ENCODE data around the gene PIGX. TPM values are rescaled to one million over a fixed set of nuclear protein-coding genes. Genes with fewer than 3 reads are reported as not detected.

Gene PIGX
- total and polyA plus RNA-seq, 10 donors = 4.5 to 29.2 (median 15.5) TPM

DNA sequence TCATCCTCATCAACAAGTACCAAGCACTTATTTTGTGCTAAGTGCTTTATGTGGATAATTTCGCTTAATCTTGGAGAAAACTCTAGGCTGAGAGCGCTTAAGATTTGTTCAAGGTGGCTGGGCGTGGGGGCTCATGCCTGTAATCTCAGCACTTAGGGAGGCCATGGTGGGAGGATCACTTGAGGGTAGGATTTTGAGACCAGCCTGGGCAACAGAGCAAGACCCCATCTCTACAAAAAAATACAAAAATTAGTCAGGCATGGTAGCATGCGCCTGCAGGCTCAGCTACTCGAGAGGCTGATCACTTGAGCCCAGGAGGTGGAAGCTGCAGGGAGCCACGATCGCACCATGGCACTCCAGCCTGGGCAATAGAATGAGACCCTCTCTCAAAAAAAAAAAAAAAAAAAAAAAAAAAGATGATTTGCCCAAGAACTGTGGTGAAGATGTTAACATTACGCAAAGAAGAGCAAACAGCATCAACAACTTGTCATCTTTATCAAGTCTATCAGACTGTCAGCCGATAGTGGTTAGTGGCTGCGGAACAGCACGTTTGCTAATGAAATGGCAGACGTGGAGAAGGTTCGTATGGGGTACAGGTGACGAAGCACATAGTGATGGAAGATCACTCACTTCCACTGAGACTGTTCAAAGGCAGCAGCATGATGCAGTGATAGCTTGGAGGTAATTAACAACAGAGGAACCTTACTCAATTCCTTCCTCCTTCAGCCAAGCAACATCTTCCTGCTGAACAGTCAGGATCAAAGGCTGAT is 44.9 kb upstream of the PIGX start:
- peaks cover 6 to 35% (median 22%) of the 10 kb centered on the region in 6 donors for H3K4me1 ChIP-seq
- H3K36me3 ChIP-seq = peaks cover 0 to 16% (median 0%) of the 10 kb centered on the region in 6 donors
- H3K27me3 ChIP-seq (replicated peaks in 1 of 7) = no peaks in the 10 kb centered on the region
- no peak overlapping the region for H3K4me3 ChIP-seq
- no peak for DNase-seq
- H3K9me3 ChIP-seq = no peaks in the 10 kb centered on the region
- 87 to 95% (median 91%) methylated on average over 14 of the region's 14 CpGs for WGBS, 5 donors
- intact Hi-C loops (cut with DNase I; ENCODE audit: low total_unique reads) = no loop called here
- no peak overlapping the region for H3K27ac ChIP-seq
- TF ChIP-seq POLR2AphosphoS5 (IDR thresholded peaks at IDR 0.05) (no peak), POLR2A (IDR thresholded peaks at IDR 0.05) (no peak)
- TF ChIP-seq, protein P1, sequence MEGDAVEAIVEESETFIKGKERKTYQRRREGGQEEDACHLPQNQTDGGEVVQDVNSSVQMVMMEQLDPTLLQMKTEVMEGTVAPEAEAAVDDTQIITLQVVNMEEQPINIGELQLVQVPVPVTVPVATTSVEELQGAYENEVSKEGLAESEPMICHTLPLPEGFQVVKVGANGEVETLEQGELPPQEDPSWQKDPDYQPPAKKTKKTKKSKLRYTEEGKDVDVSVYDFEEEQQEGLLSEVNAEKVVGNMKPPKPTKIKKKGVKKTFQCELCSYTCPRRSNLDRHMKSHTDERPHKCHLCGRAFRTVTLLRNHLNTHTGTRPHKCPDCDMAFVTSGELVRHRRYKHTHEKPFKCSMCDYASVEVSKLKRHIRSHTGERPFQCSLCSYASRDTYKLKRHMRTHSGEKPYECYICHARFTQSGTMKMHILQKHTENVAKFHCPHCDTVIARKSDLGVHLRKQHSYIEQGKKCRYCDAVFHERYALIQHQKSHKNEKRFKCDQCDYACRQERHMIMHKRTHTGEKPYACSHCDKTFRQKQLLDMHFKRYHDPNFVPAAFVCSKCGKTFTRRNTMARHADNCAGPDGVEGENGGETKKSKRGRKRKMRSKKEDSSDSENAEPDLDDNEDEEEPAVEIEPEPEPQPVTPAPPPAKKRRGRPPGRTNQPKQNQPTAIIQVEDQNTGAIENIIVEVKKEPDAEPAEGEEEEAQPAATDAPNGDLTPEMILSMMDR (IDR thresholded peaks at IDR 0.05 in 8 of 11, conservative IDR thresholded peaks at IDR 0.05 in 3 of 11) = no peak

DNA sequence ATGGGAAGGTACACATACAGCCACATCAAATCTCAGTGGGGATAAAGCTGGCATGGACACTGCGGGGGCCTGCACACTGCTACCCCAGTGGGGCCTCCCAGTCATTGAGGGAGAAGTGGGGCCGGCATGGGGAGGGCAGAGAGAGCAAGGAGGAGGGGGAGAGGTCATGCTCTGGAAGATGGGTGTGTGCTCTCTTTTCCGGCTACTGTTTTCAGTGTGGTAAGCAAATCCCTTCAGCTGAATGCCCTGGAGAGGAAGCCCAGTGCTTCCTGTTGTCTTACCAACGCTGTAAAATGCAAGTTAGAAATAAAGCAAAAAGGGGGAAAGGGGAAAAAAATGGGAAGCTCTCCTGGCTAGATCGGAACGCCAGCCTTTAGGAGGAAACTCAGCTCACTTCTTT is 41.8 kb upstream of the PIGX start:
- intact Hi-C loops (cut with DNase I; ENCODE audit: low total_unique reads) = no loop called here
- 8 to 18% (median 13%) methylated on average over 6 of the region's 6 CpGs for WGBS, 5 donors
- Histone ChIP-seq H3K36me3 (no peaks in the 10 kb centered on the region), H3K27me3 (replicated peaks in 1 of 7) (no peaks in the 10 kb centered on the region), H3K4me1 (peaks cover 6 to 32% (median 22%) of the 10 kb centered on the region in 6 donors), H3K9me3 (no peaks in the 10 kb centered on the region), H3K4me3 (peak overlapping the region in 2 of 8 donors; percentile 8 to 34), H3K27ac (peak overlapping the region; percentile 48 to 78 (median 74))
- peak in 2 of 3 donors; percentile 22 to 37 for TF ChIP-seq POLR2AphosphoS5 (IDR thresholded peaks at IDR 0.05)
- no peak for TF ChIP-seq POLR2A (IDR thresholded peaks at IDR 0.05)
- peak; percentile 77 for DNase-seq

DNA sequence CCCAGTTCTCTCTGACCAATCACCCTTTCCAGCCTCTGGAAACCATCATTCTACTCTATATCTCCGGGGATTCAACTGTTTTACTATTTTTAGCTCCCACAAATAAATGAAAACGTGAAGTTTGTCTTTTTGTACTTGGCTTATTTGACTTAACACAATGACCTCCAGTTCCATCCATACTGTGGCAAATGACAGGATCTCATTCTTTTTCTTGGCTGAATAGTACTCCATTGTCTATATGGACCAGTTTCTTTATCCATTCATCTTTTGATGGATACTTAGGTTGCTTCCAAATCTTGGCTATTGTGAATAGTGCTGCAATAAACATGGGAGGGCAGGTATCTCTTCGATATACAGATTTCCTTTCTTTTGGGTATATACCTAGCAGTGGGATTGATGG is 38.5 kb upstream of the PIGX start:
- intact Hi-C loops (cut with DNase I; ENCODE audit: low total_unique reads) = no loop called here
- Histone ChIP-seq H3K4me3 (no peak overlapping the region), H3K9me3 (no peaks in the 10 kb centered on the region), H3K36me3 (no peaks in the 10 kb centered on the region), H3K27me3 (replicated peaks in 1 of 7) (no peaks in the 10 kb centered on the region), H3K27ac (no peak overlapping the region), H3K4me1 (peaks cover 6 to 41% (median 31%) of the 10 kb centered on the region in 6 donors)
- no peak for TF ChIP-seq POLR2AphosphoS5 (IDR thresholded peaks at IDR 0.05)
- TF ChIP-seq, protein P1 (IDR thresholded peaks at IDR 0.05 in 8 of 11, conservative IDR thresholded peaks at IDR 0.05 in 3 of 11) = no peak
- no peak for TF ChIP-seq POLR2A (IDR thresholded peaks at IDR 0.05)
- whole genome bisulfite sequencing, 5 donors = 86 to 93% (median 90%) methylated on average over 3 of the region's 3 CpGs
- no peak for DNase-seq

DNA sequence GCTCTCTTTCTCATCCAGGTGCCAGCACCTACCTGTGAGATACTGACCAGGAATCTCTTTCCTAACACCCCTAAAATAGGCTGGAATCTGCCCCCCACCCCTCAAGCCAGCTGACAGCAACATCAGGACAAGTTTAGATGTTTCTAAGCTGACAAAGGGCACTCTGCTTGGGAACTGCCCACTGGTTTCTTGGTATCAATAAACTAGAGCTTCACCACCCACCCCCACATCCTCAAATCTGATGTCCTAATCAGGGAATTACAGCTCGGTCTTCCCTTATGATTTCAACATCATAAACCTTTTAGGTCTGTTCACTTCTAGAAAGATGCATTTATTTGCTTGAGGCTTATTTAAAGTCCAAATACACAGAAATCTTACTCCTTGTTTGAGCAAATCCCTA is 34.8 kb upstream of the PIGX start:
- Histone ChIP-seq H3K4me3 (no peak overlapping the region), H3K27ac (no peak overlapping the region), H3K4me1 (peaks cover 0 to 17% (median 9%) of the 10 kb centered on the region in 6 donors), H3K27me3 (replicated peaks in 1 of 7) (no peaks in the 10 kb centered on the region), H3K9me3 (no peaks in the 10 kb centered on the region), H3K36me3 (no peaks in the 10 kb centered on the region)
- no peak for TF ChIP-seq POLR2AphosphoS5 (IDR thresholded peaks at IDR 0.05)
- TF ChIP-seq, protein P1 (IDR thresholded peaks at IDR 0.05 in 8 of 11, conservative IDR thresholded peaks at IDR 0.05 in 3 of 11) = no peak
- TF ChIP-seq POLR2A (IDR thresholded peaks at IDR 0.05) = no peak
- DNase-seq = no peak
- WGBS, 5 donors = 39 to 67% (median 56%) methylated on average over 1 of the region's 1 CpG
- intact Hi-C loops (cut with DNase I; ENCODE audit: low total_unique reads) = no loop called here

Data from spleen (tissue), 11 donors.